HL-60 (cell line): ENCODE data around the gene PIK3C2B.

Source experiments
- CTCF ChIP-seq: IDR thresholded peaks from one replicate; pipeline ENCODE4 v1.5.1; 2011; ENCODE audit warnings: low read length, control low read depth, inconsistent platforms; ENCODE audit not compliant: insufficient read depth
- GABPA ChIP-seq: IDR thresholded peaks from 2 replicates; pipeline ENCODE4 v1.6.1; 2012; ENCODE audit warnings: low read depth
- POLR2AphosphoS5 ChIP-seq: IDR thresholded peaks from 2 replicates; pipeline ENCODE4 v1.6.1; 2012; ENCODE audit warnings: low read depth
- REST ChIP-seq: IDR thresholded peaks from 2 replicates; pipeline ENCODE4 v1.6.1; 2012; ENCODE audit warnings: low read depth; ENCODE audit not compliant: insufficient replicate concordance

- no peak for TF ChIP-seq CTCF
- no peak for TF ChIP-seq POLR2AphosphoS5
- no peak for TF ChIP-seq GABPA
- no peak for TF ChIP-seq REST
These were observed 4.4 kb upstream of the PIK3C2B start for GRCh38 chr1:204498981-204499380.
